Measurements from ENCODE around the gene TTC21B.
"Not testable (repeated sequence)": the region's sequence is repeated elsewhere in the genome, so short reads cannot be mapped to it uniquely, and the experiment has no call there.

TTC21B gene

GRCh38 chr2:165953655-165954606 is at the start of gene TTC21B:
Gene TTC21B, minus strand, starts transcription at chr2:165953776. Its CDS starts 71 bp downstream, at chr2:165953705.
- peak; percentile 97 for DNase-seq

- no peak for DNase-seq
These were observed 46.8 kb upstream of the TTC21B start for GRCh38 chr2:166000401-166000800.

- no peak for DNase-seq
These were observed 37.3 kb upstream of the TTC21B start for GRCh38 chr2:165990846-165991245.

- no peak for DNase-seq
These were observed 36.3 kb upstream of the TTC21B start for GRCh38 chr2:165989851-165990250.

GRCh38 chr2:165985120-165985519 is 31.5 kb upstream of the TTC21B start:
- no peak for DNase-seq

- not testable (repeated sequence) for DNase-seq
These were observed 18.6 kb upstream of the TTC21B start for GRCh38 chr2:165972161-165972560.

- no peak for DNase-seq
These were observed 17.1 kb upstream of the TTC21B start for GRCh38 chr2:165970663-165971062.

- DNase-seq, result no peak
These were observed 15.7 kb upstream of the TTC21B start for GRCh38 chr2:165969227-165969626.

- no peak for DNase-seq
These were observed 14.2 kb upstream of the TTC21B start for GRCh38 chr2:165967746-165968145.

GRCh38 chr2:165961818-165962217 is 8.2 kb upstream of the TTC21B start:
- DNase-seq, result no peak

GRCh38 chr2:165959371-165959770 is 5.8 kb upstream of the TTC21B start:
- no peak for DNase-seq

- DNase-seq, result no peak
These were observed 4.9 kb upstream of the TTC21B start for GRCh38 chr2:165958313-165958960.

GRCh38 chr2:165957030-165957675 is 3.6 kb upstream of the TTC21B start:
- no peak for DNase-seq

- DNase-seq, result no peak
These were observed 296 bp downstream of the TTC21B start for GRCh38 chr2:165953306-165953654.

- no peak for DNase-seq
These were observed 800 bp downstream of the TTC21B start for GRCh38 chr2:165952741-165953211.

GRCh38 chr2:165952085-165952484 is 1.5 kb downstream of the TTC21B start:
- DNase-seq, result no peak

GRCh38 chr2:165950438-165950837 is 3.1 kb downstream of the TTC21B start:
- DNase-seq, result no peak

- no peak for DNase-seq
These were observed 11.7 kb downstream of the TTC21B start for GRCh38 chr2:165941827-165942226.

- DNase-seq, result no peak
These were observed 15.3 kb downstream of the TTC21B start for GRCh38 chr2:165938237-165938636.

GRCh38 chr2:165933211-165933910 is 20.2 kb downstream of the TTC21B start:
- no peak for DNase-seq

- DNase-seq, result no peak
These were observed 25.8 kb downstream of the TTC21B start for GRCh38 chr2:165927774-165928173.

GRCh38 chr2:165927353-165927752 is 26.2 kb downstream of the TTC21B start:
- no peak for DNase-seq

GRCh38 chr2:165924946-165925345 is 28.6 kb downstream of the TTC21B start:
- no peak for DNase-seq
